Measurements from ENCODE around the gene DBX2.

DBX2 gene

DNA sequence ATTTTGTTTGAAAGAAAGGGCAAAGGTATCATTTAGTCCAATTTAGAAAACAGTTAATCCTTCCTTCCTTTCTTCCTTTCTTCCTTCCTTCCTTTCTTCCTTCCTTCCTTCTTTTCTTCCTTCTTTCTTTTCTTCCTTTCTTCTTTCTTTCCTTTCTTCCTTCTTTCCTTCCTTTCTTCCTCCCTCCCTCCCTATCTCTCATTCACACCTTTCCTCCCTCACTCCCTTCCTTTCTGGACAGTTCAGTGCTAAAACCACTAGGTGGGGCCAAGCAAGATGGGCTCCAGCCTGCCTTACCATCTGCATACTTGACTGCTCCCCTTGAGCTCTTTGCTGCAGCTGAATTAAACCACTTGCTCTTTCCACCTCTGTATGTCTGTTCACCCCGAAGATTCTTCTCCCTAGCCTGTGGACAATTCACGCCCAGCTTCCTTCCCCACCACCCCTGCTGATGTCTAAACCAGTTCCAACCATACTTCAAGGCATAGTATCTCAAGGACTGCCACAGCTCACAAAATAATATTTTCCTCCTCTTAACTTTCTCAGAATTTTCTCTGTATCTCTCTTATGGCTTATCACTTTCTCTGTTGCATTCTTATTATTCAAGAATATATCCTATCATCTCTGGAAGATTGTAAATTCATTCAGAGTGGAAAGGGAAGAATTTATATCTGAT lies 78.0 kb downstream of the DBX2 start:
- Mint-ChIP-seq H3K27me3 (ENCODE audit: low read depth) (peaks cover 4% of the 10 kb centered on the region), H3K4me1 (ENCODE audit: low read depth) (peaks cover 5% of the 10 kb centered on the region)

DNA sequence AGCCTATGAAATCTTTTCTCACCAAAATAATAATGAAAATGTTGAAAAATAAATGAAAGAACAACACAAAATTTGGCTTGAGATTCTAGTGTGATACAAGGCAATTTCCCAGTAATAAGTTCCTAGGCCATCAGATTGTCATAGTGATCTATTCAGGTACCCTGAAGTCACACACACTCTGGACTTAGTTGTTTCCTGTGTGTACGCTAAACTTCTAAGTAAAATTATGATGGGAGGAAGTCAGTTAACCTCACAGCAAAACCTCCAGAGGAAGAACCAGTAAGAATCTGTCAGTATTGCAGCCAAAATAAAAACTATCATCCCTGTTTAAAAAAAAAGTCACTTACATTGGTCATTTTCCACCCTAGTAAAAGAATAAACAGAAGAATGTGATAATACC lies 81.9 kb downstream of the DBX2 start:
- H3K4me3 Mint-ChIP-seq, result no peak overlapping the region
- peaks cover 5% of the 10 kb centered on the region for H3K9me3 Mint-ChIP-seq
- H3K27ac Mint-ChIP-seq, result no peak overlapping the region

More for the DNA sequence above, 78.0 kb downstream of the DBX2 start:
- Mint-ChIP-seq H3K9me3 (no peaks in the 10 kb centered on the region), H3K36me3 (ENCODE audit: low read depth) (no peaks in the 10 kb centered on the region), H3K27ac (no peak overlapping the region), H3K4me3 (no peak overlapping the region)

More for the DNA sequence above, 81.9 kb downstream of the DBX2 start:
- Mint-ChIP-seq H3K27me3 (ENCODE audit: low read depth) (peaks cover 7% of the 10 kb centered on the region), H3K36me3 (ENCODE audit: low read depth) (no peaks in the 10 kb centered on the region), H3K4me1 (ENCODE audit: low read depth) (peaks cover 5% of the 10 kb centered on the region)
